Measurements from ENCODE around the gene CPM. TPM values are rescaled to one million over a fixed set of nuclear protein-coding genes. Genes with fewer than 3 reads are reported as not detected.

Gene CPM
- total and polyA plus RNA-seq, 2 donors (not counting 3 experiments of a cell fraction or from before 2014, with no cell fraction given) = not detected

GRCh38 chr12:68959891-68960464 is 27.0 kb upstream of the CPM start:
- POLR2A ChIA-PET = no interaction called here
- Histone ChIP-seq H3K9me1 (replicated peaks; ENCODE audit: control insufficient read depth, extremely low read depth, insufficient read depth, low read length) (no peaks in the 10 kb centered on the region), H3K9me3 (replicated peaks; ENCODE audit: control insufficient read depth, insufficient read depth, low read length) (no peaks in the 10 kb centered on the region), H3K27ac (ENCODE audit: insufficient read depth, low read depth, low read length) (no peak overlapping the region), H3K4me2 (ENCODE audit: insufficient read depth, low read length) (no peak overlapping the region), H3K4me3 (replicated peaks in 1 of 3; ENCODE audit: insufficient read depth in 1 of 3, low read depth in 1 of 3, low read length in 3 of 3) (no peak overlapping the region), H3K9ac (replicated peaks; ENCODE audit: extremely low read depth, insufficient read depth, low read length) (no peak overlapping the region), H4K20me1 (replicated peaks; ENCODE audit: control insufficient read depth, extremely low read depth, insufficient read depth, low read length) (no peaks in the 10 kb centered on the region), H3K27me3 (ENCODE audit: control insufficient read depth in 2 of 2, insufficient read depth in 2 of 2, low read length in 2 of 2) (peaks cover 0 to 3% of the 10 kb centered on the region in 2 experiments), H3K36me3 (ENCODE audit: control insufficient read depth in 2 of 2, extremely low read depth in 1 of 2, insufficient read depth in 2 of 2, low read length in 2 of 2) (no peaks in the 10 kb centered on the region), H3K4me1 (ENCODE audit: control insufficient read depth, extremely low read depth, insufficient read depth, low read length) (no peaks in the 10 kb centered on the region), H2AFZ (ENCODE audit: low read depth, low read length) (no peak overlapping the region), H3K79me2 (ENCODE audit: control insufficient read depth, insufficient read depth, low read length) (no peaks in the 10 kb centered on the region)
- TF ChIP-seq POLR2AphosphoS5 (IDR thresholded peaks at IDR 0.05; ENCODE audit: insufficient read depth, low read depth, low read length) (no peak), CTCF (IDR thresholded peaks at IDR 0.05; ENCODE audit: extremely low read depth in 1 of 2, insufficient read depth in 1 of 2, low read depth in 1 of 2, low read length in 2 of 2) (no peak), GATA2 (IDR thresholded peaks at IDR 0.05; ENCODE audit: insufficient read depth, insufficient read length, low read depth, low read length) (no peak), MYC (IDR thresholded peaks at IDR 0.05; ENCODE audit: low read depth, low read length) (no peak), FOS (IDR thresholded peaks at IDR 0.05; ENCODE audit: borderline replicate concordance, insufficient read depth, low read length) (no peak), POLR2A (IDR thresholded peaks at IDR 0.05; ENCODE audit: low read depth, low read length) (no peak), MAX (IDR thresholded peaks at IDR 0.05; ENCODE audit: insufficient read depth, insufficient read length) (no peak), EZH2 (IDR thresholded peaks at IDR 0.05; ENCODE audit: borderline replicate concordance, low read depth, low read length, severe bottlenecking) (no peak), JUN (IDR thresholded peaks at IDR 0.05; ENCODE audit: borderline replicate concordance, insufficient read depth, insufficient read length, low read depth) (no peak)
- intact Hi-C loops (cut with micrococcal nuclease) = no loop called here
- DNase-seq (ENCODE audit: low read depth, low spot score) (no peak), FAIRE-seq (no peak)
- CTCF ChIA-PET = no interaction called here
- BruUV-seq (replicated peaks) = no TSS peak
- dilution Hi-C loops (cut with MboI; ENCODE audit: extremely low pct_ligation_motif_present, low sequenced_read_pairs) = no loop called here
